Choroid plexus epithelial cell (primary cell): Measurements from ENCODE around the gene USP34.

Experiments used
- DNase-seq: peaks from one replicate; pipeline ENCODE4 v3.0.0-alpha.2; 2010; ENCODE audit warnings: low read depth
- H3K4me3 ChIP-seq: 2 replicates; pipeline ENCODE4 v1.5.1; 2011; ENCODE audit warnings: low read depth, mild to moderate bottlenecking, control low read depth, low read length, moderate library complexity
- TF ChIP-seq, protein P1 (sequence below): conservative IDR thresholded peaks from 2 replicates; pipeline ENCODE4 v1.5.1; 2011; ENCODE audit warnings: low read depth, mild to moderate bottlenecking, control low read depth, inconsistent platforms, low read length, moderate library complexity

USP34 gene

DNA sequence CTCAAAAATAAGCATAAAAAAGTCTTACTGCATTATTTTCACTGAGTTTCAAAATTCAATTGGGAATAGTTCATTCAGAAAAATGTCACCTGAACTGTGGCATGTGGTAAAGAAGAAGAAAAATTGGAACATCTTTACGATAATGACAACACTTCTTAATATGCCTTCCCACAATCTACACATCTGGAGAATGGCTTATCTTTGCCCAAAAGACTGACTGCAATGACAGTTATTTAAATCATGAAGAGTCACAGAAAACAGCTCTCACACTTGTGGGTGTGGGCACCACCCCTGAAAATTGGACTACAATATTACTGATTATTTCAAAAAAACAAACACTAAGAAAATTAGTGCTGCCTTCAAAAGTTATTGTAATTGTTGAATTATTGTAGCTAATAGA lies 152.3 kb downstream of the USP34 start:
- no peak for DNase-seq
- H3K4me3 ChIP-seq: no peak overlapping the region
- TF ChIP-seq, protein P1, sequence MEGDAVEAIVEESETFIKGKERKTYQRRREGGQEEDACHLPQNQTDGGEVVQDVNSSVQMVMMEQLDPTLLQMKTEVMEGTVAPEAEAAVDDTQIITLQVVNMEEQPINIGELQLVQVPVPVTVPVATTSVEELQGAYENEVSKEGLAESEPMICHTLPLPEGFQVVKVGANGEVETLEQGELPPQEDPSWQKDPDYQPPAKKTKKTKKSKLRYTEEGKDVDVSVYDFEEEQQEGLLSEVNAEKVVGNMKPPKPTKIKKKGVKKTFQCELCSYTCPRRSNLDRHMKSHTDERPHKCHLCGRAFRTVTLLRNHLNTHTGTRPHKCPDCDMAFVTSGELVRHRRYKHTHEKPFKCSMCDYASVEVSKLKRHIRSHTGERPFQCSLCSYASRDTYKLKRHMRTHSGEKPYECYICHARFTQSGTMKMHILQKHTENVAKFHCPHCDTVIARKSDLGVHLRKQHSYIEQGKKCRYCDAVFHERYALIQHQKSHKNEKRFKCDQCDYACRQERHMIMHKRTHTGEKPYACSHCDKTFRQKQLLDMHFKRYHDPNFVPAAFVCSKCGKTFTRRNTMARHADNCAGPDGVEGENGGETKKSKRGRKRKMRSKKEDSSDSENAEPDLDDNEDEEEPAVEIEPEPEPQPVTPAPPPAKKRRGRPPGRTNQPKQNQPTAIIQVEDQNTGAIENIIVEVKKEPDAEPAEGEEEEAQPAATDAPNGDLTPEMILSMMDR: no peak

DNA sequence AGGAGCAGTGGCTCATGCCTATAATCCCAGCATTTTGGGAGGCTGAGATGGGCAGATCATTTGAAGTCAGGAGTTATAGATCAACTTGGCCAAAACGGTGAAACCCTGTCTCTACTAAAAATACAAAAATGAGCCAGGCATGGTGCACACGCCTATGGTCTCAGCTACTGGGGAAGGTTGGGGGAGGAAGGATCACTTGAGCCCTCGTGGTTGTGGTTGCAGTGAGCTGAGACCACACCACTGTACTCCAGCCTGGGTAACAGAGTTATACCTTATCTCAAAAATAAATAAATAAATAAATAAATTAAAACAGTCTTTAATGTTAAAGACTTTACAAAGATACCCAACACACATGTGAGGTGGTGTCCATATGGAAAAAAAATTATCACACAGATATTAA lies 174.9 kb downstream of the USP34 start:
- DNase-seq: no peak
- H3K4me3 ChIP-seq: no peak overlapping the region
- TF ChIP-seq, protein P1: no peak

DNA sequence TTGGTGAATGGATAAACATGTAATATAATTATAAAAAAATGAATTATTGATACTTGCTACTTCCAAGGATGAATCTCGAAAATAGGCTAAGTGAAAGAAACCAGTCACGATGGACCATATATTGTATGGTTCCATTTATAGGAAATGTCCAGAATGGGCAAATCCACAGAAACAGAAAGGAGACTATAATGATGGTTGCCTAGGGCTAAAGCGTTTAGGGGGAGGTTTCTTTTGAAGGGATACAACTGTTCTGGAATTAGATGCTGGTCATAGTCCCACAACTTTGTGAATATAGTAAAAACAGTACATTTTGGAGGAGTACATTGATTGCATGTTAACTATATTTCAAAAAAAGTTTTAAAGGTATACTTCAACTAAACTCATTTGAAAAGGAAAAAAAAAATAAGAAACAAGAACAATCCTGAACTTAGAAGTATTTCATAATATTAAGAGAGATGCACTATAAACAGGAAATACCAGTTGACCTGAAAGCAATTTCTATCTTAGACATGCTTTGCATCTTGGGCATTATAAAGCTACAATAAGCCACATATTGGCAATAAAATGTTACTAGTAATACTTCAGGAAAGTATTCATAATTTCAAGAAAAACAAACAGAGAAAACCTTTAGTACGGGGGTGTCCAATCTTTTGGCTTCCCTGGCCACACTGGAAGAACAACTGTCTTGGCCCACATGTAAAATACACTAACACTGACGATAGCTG lies 178.9 kb downstream of the USP34 start:
- TF ChIP-seq, protein P1: no peak
- DNase-seq: peak; percentile 36
- no peak overlapping the region for H3K4me3 ChIP-seq

DNA sequence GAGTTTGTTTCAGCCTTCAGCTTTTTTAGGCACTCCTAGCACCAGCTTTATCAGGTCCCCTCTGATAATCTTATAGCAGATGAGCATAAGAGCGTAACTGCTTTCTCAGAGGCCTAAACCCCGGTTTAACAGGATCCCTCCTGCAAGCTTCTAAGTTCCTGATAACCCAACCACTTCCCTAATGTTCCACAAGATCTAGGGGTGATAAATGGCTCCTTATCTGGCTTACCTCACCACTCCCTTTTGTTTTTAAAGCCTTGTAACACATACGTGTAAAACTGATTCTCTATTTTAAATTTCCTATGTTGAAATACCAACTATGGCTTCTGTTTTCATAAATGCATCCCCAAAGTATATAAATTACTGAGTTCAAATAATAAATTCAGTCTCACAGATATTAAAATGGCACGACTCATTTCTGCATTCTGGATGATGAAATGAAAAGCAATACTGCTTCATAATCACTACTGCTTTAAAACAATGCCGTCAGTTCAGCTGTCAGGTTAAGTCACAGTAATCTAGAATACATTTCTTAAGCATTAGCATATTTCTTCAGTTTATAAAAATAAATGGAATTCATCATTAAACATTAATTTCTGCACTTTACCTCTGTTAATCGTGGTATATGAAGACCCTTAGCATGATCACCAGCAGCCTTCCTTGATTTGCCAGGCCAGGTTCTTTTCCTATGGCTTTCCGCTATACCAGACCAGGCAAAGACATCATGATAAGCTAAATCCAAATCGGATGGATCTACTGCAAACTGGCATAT lies 182.6 kb downstream of the USP34 start:
- TF ChIP-seq, protein P1: no peak
- no peak overlapping the region for H3K4me3 ChIP-seq
- DNase-seq: peak; percentile 19

DNA sequence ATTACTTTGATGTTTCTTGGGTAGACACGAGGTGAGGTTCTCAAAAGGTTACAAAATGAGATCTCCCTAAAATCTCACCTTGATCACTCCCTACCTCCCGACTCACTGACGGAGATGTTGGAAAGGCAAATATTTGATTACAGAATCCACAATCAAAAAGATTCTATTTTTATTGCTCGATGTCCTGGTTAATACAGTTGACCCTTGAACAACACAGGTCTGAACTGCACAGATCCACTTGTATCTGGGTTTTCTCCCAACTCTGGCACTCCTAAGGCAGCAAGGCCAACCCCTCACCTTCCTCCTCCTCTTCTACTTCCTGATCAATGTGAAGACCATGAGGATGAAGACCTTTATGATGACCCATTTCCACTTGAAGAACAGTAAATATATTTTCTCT lies 183.6 kb downstream of the USP34 start:
- TF ChIP-seq, protein P1: no peak
- DNase-seq: no peak
- H3K4me3 ChIP-seq: no peak overlapping the region

DNA sequence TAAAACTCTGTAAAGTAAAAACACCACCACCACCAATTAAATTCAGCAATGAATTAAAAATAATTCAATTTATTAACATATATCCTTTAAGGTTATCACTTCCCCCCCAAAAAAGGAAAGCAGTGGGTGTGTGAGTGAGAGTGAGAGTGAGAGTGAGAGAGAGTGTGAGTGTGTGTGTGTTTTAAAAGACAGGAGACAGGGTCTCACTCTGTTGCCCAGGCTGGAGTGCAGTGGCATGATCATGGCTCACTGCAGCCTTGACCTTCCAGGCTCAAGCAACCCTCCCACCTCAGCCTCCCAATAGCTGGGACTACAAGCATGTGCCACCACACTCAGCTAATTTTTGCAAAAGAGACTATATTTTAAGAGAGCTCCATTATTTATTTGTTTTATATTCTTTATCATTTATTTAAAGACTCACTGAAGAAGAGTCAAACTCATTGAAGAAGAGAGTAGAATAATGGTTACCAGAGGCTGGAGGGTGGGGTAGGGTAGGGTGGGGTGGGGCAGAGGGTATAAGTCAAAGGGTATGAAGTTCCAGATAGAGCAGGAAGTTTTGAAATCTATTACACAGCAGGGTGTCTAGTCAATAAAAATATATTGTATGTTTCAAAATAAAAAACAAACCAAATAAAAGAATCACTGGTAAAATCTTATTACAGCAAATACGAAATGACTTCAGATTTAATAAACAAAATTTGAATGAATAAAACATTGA lies 187.3 kb downstream of the USP34 start:
- no peak overlapping the region for H3K4me3 ChIP-seq
- DNase-seq: no peak
- TF ChIP-seq, protein P1: no peak
